WTC11 (cell line): ENCODE measurements around the gene TRAPPC11. TPM values are rescaled to one million over a fixed set of nuclear protein-coding genes. Genes with fewer than 3 reads are reported as not detected.

Experiments used
- ATF1 ChIP-seq: sonication (generic); formaldehyde crosslinking; IDR thresholded peaks from 2 replicates; pipeline ENCODE4 v1.8.1; 2023; ENCODE audit warnings: mild to moderate bottlenecking, moderate library complexity, missing genetic modification reagents
- CREB1 ChIP-seq: sonication (generic); formaldehyde crosslinking; IDR thresholded peaks from 2 replicates; pipeline ENCODE4 v1.8.0; 2023; ENCODE audit warnings: mild to moderate bottlenecking, missing genetic modification reagents
- CREM ChIP-seq: sonication (generic); formaldehyde crosslinking; IDR thresholded peaks from 2 replicates; pipeline ENCODE4 v1.8.1; 2022; ENCODE audit warnings: mild to moderate bottlenecking, missing genetic modification reagents, moderate library complexity
- EMX1 ChIP-seq: fragments of 250-450 bp; sonication (Bioruptor Pico); IDR thresholded peaks from 2 replicates; pipeline ENCODE4 v1.8.0; 2021; ENCODE audit warnings: mild to moderate bottlenecking
- FOXK1 ChIP-seq: sonication (generic); formaldehyde crosslinking; IDR thresholded peaks from 2 replicates; pipeline ENCODE4 v1.8.0; 2022; ENCODE audit warnings: mild to moderate bottlenecking, moderate library complexity, missing genetic modification reagents
- FOXP1 ChIP-seq: sonication (generic); formaldehyde crosslinking; IDR thresholded peaks from 2 replicates; pipeline ENCODE4 v1.8.0; 2022; ENCODE audit warnings: missing genetic modification reagents, mild to moderate bottlenecking, moderate library complexity, borderline replicate concordance
- HMGA2 ChIP-seq: fragments of 250-450 bp; sonication (Bioruptor Pico); IDR thresholded peaks from 2 replicates; pipeline ENCODE4 v1.4.0; 2021; ENCODE audit warnings: mild to moderate bottlenecking, moderate library complexity
- MXD4 ChIP-seq: fragments of 250-450 bp; sonication (Bioruptor Pico); IDR thresholded peaks from 2 replicates; pipeline ENCODE4 v1.8.0; 2021; ENCODE audit warnings: mild to moderate bottlenecking, moderate library complexity, borderline replicate concordance
- NFE2L1 ChIP-seq: sonication (generic); formaldehyde crosslinking; IDR thresholded peaks from 2 replicates; pipeline ENCODE4 v1.8.1; 2023; ENCODE audit warnings: missing genetic modification reagents
- NFYB ChIP-seq: sonication (generic); formaldehyde crosslinking; conservative IDR thresholded peaks from 2 replicates; pipeline ENCODE4 v1.8.0; 2022; ENCODE audit warnings: low read depth, missing genetic modification reagents
- NR2C2 ChIP-seq: sonication (generic); formaldehyde crosslinking; IDR thresholded peaks from 2 replicates; pipeline ENCODE4 v1.8.0; 2022; ENCODE audit warnings: mild to moderate bottlenecking, missing genetic modification reagents
- OVOL2 ChIP-seq: fragments of 250-450 bp; sonication (Bioruptor Pico); IDR thresholded peaks from 2 replicates; pipeline ENCODE4 v1.9.0; 2021; ENCODE audit warnings: mild to moderate bottlenecking, borderline replicate concordance
- RORB ChIP-seq: fragments of 250-450 bp; sonication (Bioruptor Pico); IDR thresholded peaks from 2 replicates; pipeline ENCODE4 v1.9.0; 2021; ENCODE audit warnings: mild to moderate bottlenecking
- SOX15 ChIP-seq: fragments of 250-450 bp; sonication (Bioruptor Pico); IDR thresholded peaks from 2 replicates; pipeline ENCODE4 v1.9.0; 2021; ENCODE audit warnings: mild to moderate bottlenecking
- SP1 ChIP-seq: sonication (generic); formaldehyde crosslinking; conservative IDR thresholded peaks from 2 replicates; pipeline ENCODE4 v1.8.1; 2022; ENCODE audit warnings: missing genetic modification reagents
- TCF7 ChIP-seq: sonication (generic); formaldehyde crosslinking; IDR thresholded peaks from 2 replicates; pipeline ENCODE4 v1.8.0; 2022; ENCODE audit warnings: mild to moderate bottlenecking, low read depth, missing genetic modification reagents, moderate library complexity
- TEAD1 ChIP-seq: sonication (generic); formaldehyde crosslinking; IDR thresholded peaks from 2 replicates; pipeline ENCODE4 v1.8.0; 2022; ENCODE audit warnings: mild to moderate bottlenecking, missing genetic modification reagents
- TP53 ChIP-seq: sonication (generic); formaldehyde crosslinking; IDR thresholded peaks from 2 replicates; pipeline ENCODE4 v1.8.1; 2023; ENCODE audit warnings: mild to moderate bottlenecking, missing genetic modification reagents
- ZBTB21 ChIP-seq: sonication (generic); formaldehyde crosslinking; IDR thresholded peaks from 2 replicates; pipeline ENCODE4 v1.8.1; 2023; ENCODE audit warnings: mild to moderate bottlenecking, missing genetic modification reagents, borderline replicate concordance
- ZNF219 ChIP-seq: sonication (generic); formaldehyde crosslinking; IDR thresholded peaks from 2 replicates; pipeline ENCODE4 v1.8.0; 2023; ENCODE audit warnings: missing genetic modification reagents, mild to moderate bottlenecking, borderline replicate concordance
- ZNF232 ChIP-seq: sonication (generic); formaldehyde crosslinking; IDR thresholded peaks from 2 replicates; pipeline ENCODE4 v1.8.0; 2022; ENCODE audit warnings: mild to moderate bottlenecking, missing genetic modification reagents
- ZNF396 ChIP-seq: fragments of 250-450 bp; sonication (Bioruptor Pico); IDR thresholded peaks from 2 replicates; pipeline ENCODE4 v1.8.0; 2021; ENCODE audit warnings: mild to moderate bottlenecking, moderate library complexity, borderline replicate concordance
- ZNF416 ChIP-seq: fragments of 250-450 bp; sonication (Bioruptor Pico); IDR thresholded peaks from 2 replicates; pipeline ENCODE4 v1.9.0; 2021; ENCODE audit warnings: mild to moderate bottlenecking, inconsistent platforms
- total RNA-seq: library from RNA; stranded (reverse); gene quantifications from 3 replicates; pipeline ENCODE4 v1.2.3, GENCODE V29; 2021
- TF ChIP-seq, protein P1 (sequence below): sonication (generic); formaldehyde crosslinking; IDR thresholded peaks from 2 replicates; pipeline ENCODE4 v1.8.1; 2023; ENCODE audit warnings: mild to moderate bottlenecking, missing genetic modification reagents
- TF ChIP-seq, protein P2 (sequence below): fragments of 250-450 bp; sonication (Bioruptor Pico); IDR thresholded peaks from 2 replicates; pipeline ENCODE4 v1.8.0; 2021; ENCODE audit warnings: mild to moderate bottlenecking
- TF ChIP-seq, protein P3 (sequence below): sonication (generic); formaldehyde crosslinking; IDR thresholded peaks from 2 replicates; pipeline ENCODE4 v1.8.1; 2022; ENCODE audit warnings: mild to moderate bottlenecking, missing genetic modification reagents, moderate library complexity, borderline replicate concordance
- TF ChIP-seq, protein P4 (sequence below): sonication (generic); formaldehyde crosslinking; IDR thresholded peaks from 2 replicates; pipeline ENCODE4 v1.8.0; 2023; ENCODE audit warnings: missing genetic modification reagents

Gene TRAPPC11
- total RNA-seq, 1 experiment from 2014 or later = 33.6 TPM

DNA sequence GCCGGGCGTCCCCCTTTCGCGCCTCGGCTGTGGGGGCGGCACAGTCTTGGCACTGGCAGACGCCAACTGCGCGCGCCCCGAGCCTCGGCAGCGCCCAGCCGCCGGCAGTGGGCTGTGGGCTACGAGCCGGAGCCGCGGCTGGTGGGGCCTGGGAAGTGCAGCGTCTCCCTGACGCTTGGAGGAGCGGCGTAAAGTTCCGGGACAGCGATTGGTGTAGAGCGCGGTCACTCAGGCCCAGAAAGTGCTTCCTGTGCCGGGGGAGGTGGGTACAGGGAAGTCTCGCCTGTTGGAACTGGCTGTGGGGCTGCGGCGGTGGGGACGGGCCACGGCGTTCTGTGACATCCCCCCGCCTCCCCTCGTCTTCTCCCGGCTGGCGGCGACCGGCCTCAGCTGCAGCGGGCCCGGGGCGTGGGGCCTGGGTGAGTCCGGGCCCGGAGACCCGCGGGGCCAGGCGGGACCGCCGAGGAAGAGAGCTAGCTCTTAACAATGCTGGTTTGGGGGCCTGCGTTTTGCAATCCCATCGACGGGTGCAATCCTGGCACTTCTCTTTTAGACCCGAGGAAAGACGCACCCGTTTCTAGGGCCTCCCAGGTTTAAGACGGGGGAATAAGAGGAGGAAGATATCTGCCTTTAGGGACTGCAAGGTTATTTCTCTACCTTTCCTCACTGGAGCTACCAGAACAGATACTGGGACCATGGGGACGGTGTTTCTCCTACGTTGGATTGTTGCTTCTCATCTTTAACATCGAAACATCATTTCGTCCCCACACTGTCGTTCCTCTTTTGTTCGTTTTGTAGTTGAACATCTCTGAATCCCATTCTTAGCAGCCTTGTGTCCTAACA lies at the start of gene TRAPPC11, which contains the start of gene RWDD4 (continued):
- TF ChIP-seq, protein P1, sequence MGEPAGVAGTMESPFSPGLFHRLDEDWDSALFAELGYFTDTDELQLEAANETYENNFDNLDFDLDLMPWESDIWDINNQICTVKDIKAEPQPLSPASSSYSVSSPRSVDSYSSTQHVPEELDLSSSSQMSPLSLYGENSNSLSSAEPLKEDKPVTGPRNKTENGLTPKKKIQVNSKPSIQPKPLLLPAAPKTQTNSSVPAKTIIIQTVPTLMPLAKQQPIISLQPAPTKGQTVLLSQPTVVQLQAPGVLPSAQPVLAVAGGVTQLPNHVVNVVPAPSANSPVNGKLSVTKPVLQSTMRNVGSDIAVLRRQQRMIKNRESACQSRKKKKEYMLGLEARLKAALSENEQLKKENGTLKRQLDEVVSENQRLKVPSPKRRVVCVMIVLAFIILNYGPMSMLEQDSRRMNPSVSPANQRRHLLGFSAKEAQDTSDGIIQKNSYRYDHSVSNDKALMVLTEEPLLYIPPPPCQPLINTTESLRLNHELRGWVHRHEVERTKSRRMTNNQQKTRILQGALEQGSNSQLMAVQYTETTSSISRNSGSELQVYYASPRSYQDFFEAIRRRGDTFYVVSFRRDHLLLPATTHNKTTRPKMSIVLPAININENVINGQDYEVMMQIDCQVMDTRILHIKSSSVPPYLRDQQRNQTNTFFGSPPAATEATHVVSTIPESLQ = no peak
- TF ChIP-seq ZNF416 (CRISPR knock-in tag) (0 out of 2 replicates have a peak, but pooled peaks have one; percentile 61), MXD4 (no peak), ZBTB21 (CRISPR knock-in tag) (no peak), NFYB (peak; percentile 80), ATF1 (peak; percentile 81; the same call in 1 of the 2 replicates), EMX1 (CRISPR knock-in tag) (no peak), FOXP1 (CRISPR knock-in tag) (peak; percentile 39), NFE2L1 (CRISPR knock-in tag) (no peak), SOX15 (no peak), ZNF219 (CRISPR knock-in tag) (no peak), TP53 (CRISPR knock-in tag) (peak; percentile 43; the same call in 1 of the 2 replicates), TCF7 (no peak), HMGA2 (CRISPR knock-in tag) (no peak), FOXK1 (CRISPR knock-in tag) (peak; percentile 50), TEAD1 (CRISPR knock-in tag) (0 out of 2 replicates have a peak, but pooled peaks have one; percentile 37), ZNF232 (0 out of 2 replicates have a peak, but pooled peaks have one; percentile 36), OVOL2 (no peak), CREM (CRISPR knock-in tag) (peak; percentile 87), RORB (no peak), NR2C2 (CRISPR knock-in tag) (0 out of 2 replicates have a peak, but pooled peaks have one; percentile 20), ZNF396 (CRISPR knock-in tag) (no peak), CREB1 (CRISPR knock-in tag) (0 out of 2 replicates have a peak, but pooled peaks have one; percentile 49), SP1 (CRISPR knock-in tag) (peak; percentile 47)
- TF ChIP-seq, protein P2, sequence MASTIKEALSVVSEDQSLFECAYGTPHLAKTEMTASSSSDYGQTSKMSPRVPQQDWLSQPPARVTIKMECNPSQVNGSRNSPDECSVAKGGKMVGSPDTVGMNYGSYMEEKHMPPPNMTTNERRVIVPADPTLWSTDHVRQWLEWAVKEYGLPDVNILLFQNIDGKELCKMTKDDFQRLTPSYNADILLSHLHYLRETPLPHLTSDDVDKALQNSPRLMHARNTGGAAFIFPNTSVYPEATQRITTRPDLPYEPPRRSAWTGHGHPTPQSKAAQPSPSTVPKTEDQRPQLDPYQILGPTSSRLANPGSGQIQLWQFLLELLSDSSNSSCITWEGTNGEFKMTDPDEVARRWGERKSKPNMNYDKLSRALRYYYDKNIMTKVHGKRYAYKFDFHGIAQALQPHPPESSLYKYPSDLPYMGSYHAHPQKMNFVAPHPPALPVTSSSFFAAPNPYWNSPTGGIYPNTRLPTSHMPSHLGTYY (CRISPR knock-in tag) = no peak
- TF ChIP-seq, protein P3, sequence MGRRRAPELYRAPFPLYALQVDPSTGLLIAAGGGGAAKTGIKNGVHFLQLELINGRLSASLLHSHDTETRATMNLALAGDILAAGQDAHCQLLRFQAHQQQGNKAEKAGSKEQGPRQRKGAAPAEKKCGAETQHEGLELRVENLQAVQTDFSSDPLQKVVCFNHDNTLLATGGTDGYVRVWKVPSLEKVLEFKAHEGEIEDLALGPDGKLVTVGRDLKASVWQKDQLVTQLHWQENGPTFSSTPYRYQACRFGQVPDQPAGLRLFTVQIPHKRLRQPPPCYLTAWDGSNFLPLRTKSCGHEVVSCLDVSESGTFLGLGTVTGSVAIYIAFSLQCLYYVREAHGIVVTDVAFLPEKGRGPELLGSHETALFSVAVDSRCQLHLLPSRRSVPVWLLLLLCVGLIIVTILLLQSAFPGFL (CRISPR knock-in tag) = no peak
- TF ChIP-seq, protein P4, sequence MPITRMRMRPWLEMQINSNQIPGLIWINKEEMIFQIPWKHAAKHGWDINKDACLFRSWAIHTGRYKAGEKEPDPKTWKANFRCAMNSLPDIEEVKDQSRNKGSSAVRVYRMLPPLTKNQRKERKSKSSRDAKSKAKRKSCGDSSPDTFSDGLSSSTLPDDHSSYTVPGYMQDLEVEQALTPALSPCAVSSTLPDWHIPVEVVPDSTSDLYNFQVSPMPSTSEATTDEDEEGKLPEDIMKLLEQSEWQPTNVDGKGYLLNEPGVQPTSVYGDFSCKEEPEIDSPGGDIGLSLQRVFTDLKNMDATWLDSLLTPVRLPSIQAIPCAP = no peak
- TF ChIP-seq, all 79 proteins: peak for 20
